ENCODE results near the gene NOA1. TPM values are rescaled to one million over a fixed set of nuclear protein-coding genes. Genes with fewer than 3 reads are reported as not detected.
"Not testable (repeated sequence)": the region's sequence is repeated elsewhere in the genome, so short reads cannot be mapped to it uniquely, and the experiment has no call there.

The NOA1 gene
- polyA plus RNA-seq, 12 donors: 15.4 to 23.1 (median 18.6) TPM; not detected in 1

DNA sequence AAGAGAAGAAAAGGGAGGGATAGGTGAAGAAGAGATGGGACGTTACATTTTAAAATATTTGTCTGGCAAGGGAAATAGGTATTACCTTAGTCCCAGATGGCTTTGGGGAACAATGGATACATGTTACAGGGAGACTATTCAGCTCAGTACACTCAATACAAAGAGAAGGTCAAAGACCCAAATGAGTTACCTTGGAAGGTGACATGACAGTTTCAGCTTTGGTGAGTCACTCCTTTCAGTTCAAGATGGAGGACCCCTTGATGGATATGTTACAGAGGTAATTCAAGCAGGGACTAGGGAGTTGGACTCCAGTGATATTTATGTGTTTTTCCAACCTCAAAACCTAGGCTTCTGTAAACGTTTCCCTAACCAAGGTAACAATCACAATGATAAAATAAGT, 5.0 kb downstream of the NOA1 start:
- no peak for DNase-seq

GRCh38 chr4:56971383-56971782, 6.0 kb downstream of the NOA1 start:
- no peak for DNase-seq

GRCh38 chr4:56961107-56961500, 16.3 kb downstream of the NOA1 start:
- DNase-seq: no peak

DNA sequence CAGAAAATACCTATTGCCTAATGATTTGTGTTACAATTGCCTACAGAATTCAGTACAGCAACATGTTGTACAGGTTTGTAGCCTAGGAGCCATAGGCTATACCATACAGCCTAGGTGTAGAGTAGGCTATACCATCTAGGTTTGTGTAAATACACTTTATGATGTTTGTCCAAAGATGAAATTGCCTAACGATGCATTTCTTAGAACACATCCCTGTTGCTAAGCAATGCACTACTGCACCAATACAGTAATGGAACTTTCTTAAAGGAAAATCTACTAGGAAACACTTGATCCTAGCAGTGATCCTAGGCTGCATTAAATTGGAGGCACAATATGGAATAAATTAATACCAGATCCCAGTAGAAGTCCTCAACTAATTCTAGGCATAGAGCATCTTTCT, 18.3 kb downstream of the NOA1 start:
- DNase-seq: no peak

GRCh38 chr4:56958111-56958517, 19.3 kb downstream of the NOA1 start:
- peak; percentile 97 for DNase-seq

DNA sequence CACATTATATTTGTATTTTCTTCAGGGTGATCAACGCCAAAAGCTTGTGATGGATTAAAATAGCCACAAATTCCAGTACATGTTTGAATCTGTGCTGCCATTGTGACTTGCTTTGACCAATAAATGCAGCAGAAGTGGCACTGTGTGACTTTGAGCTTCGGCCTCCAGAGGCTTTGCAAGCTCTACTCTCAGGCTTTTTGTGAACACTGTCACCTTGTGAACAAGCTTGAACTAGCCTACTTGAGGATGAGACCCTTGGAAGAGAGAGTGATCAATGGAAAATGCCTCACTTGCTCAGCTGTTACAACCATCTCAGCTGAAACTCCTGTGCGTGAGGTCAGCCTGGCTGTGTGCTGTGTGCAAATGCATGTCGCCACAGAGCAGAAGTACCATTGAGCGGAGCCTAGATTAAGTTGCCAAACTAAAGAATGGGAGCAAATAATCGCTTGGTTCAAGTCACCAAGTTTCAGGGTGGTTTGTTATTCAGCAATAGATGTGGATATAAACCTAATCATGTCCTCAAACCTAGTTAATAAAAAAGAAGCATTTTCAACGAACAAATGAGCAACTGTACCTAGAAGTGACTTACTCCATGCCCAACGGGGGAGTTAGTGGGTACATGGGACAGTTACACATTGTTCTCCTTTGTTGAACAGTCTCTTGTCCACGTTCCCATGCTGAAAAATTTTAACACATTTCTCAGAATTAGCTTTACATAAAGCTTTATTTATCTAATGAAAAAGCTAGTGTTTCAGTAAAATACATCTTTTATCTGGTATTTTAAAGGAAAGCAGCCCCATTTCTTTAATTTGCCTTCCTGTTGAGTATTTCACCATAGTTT, 23.5 kb downstream of the NOA1 start:
- DNase-seq: no peak

- no peak for DNase-seq
These were observed 36.0 kb downstream of the NOA1 start for GRCh38 chr4:56941403-56941802.

DNA sequence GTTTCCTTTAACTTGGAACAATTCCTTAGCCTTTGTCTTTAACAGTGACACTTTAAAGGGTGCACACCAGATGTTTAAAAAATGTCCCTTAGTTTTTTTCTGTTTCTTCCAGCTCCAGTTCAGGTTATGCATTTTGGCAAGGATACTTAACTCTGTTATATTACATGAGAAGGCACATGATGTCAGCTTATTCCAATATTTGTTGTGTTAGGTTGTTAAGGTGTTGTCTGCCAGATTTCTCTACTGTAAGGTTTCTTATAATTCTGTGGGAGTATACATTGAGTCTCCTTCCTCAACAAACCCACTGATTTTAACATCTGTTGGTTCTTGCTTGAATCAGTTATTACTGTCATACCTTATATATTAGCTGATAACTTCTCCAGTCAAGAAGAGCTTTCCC, 36.4 kb downstream of the NOA1 start:
- DNase-seq: peak; percentile 47

DNA sequence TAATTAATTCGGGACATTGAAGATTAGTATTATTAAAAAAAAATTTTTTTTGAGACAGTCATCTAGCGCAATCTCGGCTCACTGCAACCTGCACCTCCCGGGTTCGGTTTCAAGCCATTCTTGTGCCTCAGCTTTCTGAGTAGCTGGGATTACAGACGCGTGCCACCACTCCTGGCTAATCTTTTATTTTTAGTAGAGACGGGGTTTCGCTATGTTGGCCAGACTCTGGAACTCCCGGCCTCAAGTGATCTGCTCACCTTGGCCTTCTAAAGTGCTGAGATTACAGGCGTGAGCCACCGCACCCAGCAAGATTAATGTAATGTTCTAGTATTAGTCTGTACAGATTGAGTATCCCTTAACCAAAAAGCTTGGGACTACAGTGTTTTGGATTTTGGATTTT, 37.0 kb downstream of the NOA1 start:
- DNase-seq: no peak

GRCh38 chr4:56939826-56940225, 37.6 kb downstream of the NOA1 start:
- DNase-seq: not testable (repeated sequence)

- no peak for DNase-seq
These were observed 40.1 kb downstream of the NOA1 start for GRCh38 chr4:56937262-56937661.

GRCh38 chr4:56931924-56932323, 45.5 kb downstream of the NOA1 start:
- no peak for DNase-seq

DNA sequence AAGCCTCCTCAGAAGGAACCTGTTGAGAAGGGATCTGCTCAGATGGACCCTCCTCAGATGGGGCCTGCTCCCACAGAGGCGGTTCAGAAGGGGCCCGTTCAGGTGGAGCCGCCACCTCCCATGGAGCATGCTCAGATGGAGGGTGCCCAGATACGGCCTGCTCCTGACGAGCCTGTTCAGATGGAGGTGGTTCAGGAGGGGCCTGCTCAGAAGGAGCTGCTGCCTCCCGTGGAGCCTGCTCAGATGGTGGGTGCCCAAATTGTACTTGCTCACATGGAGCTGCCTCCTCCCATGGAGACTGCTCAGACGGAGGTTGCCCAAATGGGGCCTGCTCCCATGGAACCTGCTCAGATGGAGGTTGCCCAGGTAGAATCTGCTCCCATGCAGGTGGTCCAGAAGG, 46.8 kb downstream of the NOA1 start:
- no peak for DNase-seq

GRCh38 chr4:56927196-56927595, 50.2 kb downstream of the NOA1 start:
- no peak for DNase-seq

GRCh38 chr4:56914977-56915376, 62.4 kb downstream of the NOA1 start:
- not testable (repeated sequence) for DNase-seq

DNA sequence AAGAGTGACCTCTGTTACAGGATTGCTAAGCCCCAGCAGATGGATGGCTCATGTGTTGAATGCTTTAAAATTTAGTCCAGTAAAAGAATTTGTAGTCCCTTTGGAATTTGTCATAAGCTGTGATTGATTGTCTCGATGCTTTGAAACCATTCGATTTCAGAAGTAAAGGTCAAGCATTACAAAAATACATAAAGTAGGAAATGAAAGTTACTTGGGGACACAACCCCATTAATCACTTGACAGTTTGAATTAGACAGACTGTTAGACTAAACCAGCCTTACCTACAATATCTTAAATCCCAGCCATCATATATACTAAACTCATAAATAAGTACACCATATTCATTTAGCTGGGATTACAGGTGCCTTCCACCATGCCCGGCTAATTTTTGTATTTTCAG, 63.1 kb downstream of the NOA1 start:
- no peak for DNase-seq

Other genes starting within 250 kb of the NOA1 start
- under 1 TPM in 1 of 12 donors, not detected in 11; 0.49 TPM for gene SPINK2, start 155.9 kb downstream of the NOA1 start, polyA plus RNA-seq (ENCODE audit: insufficient read length in 12 of 12)
- gene REST, start 69.7 kb downstream of the NOA1 start, polyA plus RNA-seq (ENCODE audit: insufficient read length in 12 of 12): 10 to 100 TPM in 11 of 12 donors, not detected in 1; 25.5 to 38.7 (median 28.6) TPM
- gene POLR2B, start 1.3 kb upstream of the NOA1 start, polyA plus RNA-seq (ENCODE audit: insufficient read length in 12 of 12): 10 to 100 TPM in 11 of 12 donors, not detected in 1; 41.1 to 94.2 (median 82.9) TPM
- 100 to 1,000 TPM in 11 of 12 donors, not detected in 1; 114 to 158 (median 134) TPM for gene IGFBP7, start 132.8 kb upstream of the NOA1 start, polyA plus RNA-seq (ENCODE audit: insufficient read length in 12 of 12)

Measured in muscle of arm (tissue), 12 donors.